ENCODE results near the gene OSBP.
"Not testable (repeated sequence)": the region's sequence is repeated elsewhere in the genome, so short reads cannot be mapped to it uniquely, and the experiment has no call there.

Gene OSBP

GRCh38 chr11:59556115-59556916 is 59.3 kb downstream of the OSBP start:
- peak; percentile 71 to 83 for DNase-seq (ENCODE audit: low read depth in 1 of 2, low spot score in 1 of 2)

- DNase-seq (ENCODE audit: low read depth in 1 of 2, low spot score in 1 of 2): no peak
These were observed 59.9 kb downstream of the OSBP start for GRCh38 chr11:59555601-59556114.

GRCh38 chr11:59553323-59553722 is 62.3 kb downstream of the OSBP start:
- DNase-seq (ENCODE audit: low read depth in 1 of 2, low spot score in 1 of 2): no peak

- DNase-seq (ENCODE audit: low read depth in 1 of 2, low spot score in 1 of 2): no peak
These were observed 62.7 kb downstream of the OSBP start for GRCh38 chr11:59552844-59553243.

- DNase-seq (ENCODE audit: low read depth in 1 of 2, low spot score in 1 of 2): no peak
These were observed 63.7 kb downstream of the OSBP start for GRCh38 chr11:59551659-59552521.

GRCh38 chr11:59550842-59551658 is 64.5 kb downstream of the OSBP start:
- DNase-seq (ENCODE audit: low read depth in 1 of 2, low spot score in 1 of 2): peak; percentile 72 to 91

- DNase-seq (ENCODE audit: low read depth in 1 of 2, low spot score in 1 of 2): peak; percentile 84 to 94
These were observed 65.2 kb downstream of the OSBP start for GRCh38 chr11:59550368-59550841.

- DNase-seq (ENCODE audit: low read depth in 1 of 2, low spot score in 1 of 2): no peak
These were observed 67.3 kb downstream of the OSBP start for GRCh38 chr11:59548309-59548656.

GRCh38 chr11:59547605-59548308 is 67.8 kb downstream of the OSBP start:
- DNase-seq (ENCODE audit: low read depth in 1 of 2, low spot score in 1 of 2): not testable (repeated sequence)

- no peak for DNase-seq (ENCODE audit: low read depth in 1 of 2, low spot score in 1 of 2)
These were observed 70.2 kb downstream of the OSBP start for GRCh38 chr11:59545179-59546020.

- DNase-seq (ENCODE audit: low read depth in 1 of 2, low spot score in 1 of 2): no peak
These were observed 70.8 kb downstream of the OSBP start for GRCh38 chr11:59544869-59545178.

- not testable (repeated sequence) for DNase-seq (ENCODE audit: low read depth in 1 of 2, low spot score in 1 of 2)
These were observed 71.9 kb downstream of the OSBP start for GRCh38 chr11:59543713-59544112.

GRCh38 chr11:59542142-59542810 is 73.3 kb downstream of the OSBP start:
- DNase-seq (ENCODE audit: low read depth in 1 of 2, low spot score in 1 of 2): no peak

GRCh38 chr11:59534676-59535075 is 80.9 kb downstream of the OSBP start:
- DNase-seq (ENCODE audit: low read depth in 1 of 2, low spot score in 1 of 2): no peak

GRCh38 chr11:59532620-59533019 is 83.0 kb downstream of the OSBP start:
- DNase-seq (ENCODE audit: low read depth in 1 of 2, low spot score in 1 of 2): no peak

- no peak for DNase-seq (ENCODE audit: low read depth in 1 of 2, low spot score in 1 of 2)
These were observed 86.9 kb downstream of the OSBP start for GRCh38 chr11:59528711-59529110.

Measured in activated CD4-positive, alpha-beta T cell treated with anti-CD3 and anti-CD28 coated beads, Interleukin-2, amount 50 U/mL, for 24 hours (primary cell).